Right lobe of liver (tissue), 6 donors: ENCODE results near the gene DNAJC25. TPM values are rescaled to one million over a fixed set of nuclear protein-coding genes. Genes with fewer than 3 reads are reported as not detected.
"Not testable (repeated sequence)": the region's sequence is repeated elsewhere in the genome, so short reads cannot be mapped to it uniquely, and the experiment has no call there.

ENCODE experiments used
- ATAC-seq, 4 donors: fragments of 200-7000 bp; cut with Tn5 transposase; one replicate each; pipeline ENCODE4 v1.9.1; 2020; ENCODE audit warnings: mild to moderate bottlenecking in 4 of 4, moderate library complexity in 4 of 4
- DNase-seq, 3 donors: peaks; one replicate each; pipeline ENCODE4 v3.0.0-alpha.2; 2020
- H3K27ac ChIP-seq, 3 donors: fragments of 200-600 bp; one replicate each; pipeline ENCODE4 v1.8.0; 2022
- H3K27me3 ChIP-seq, 2 donors: fragments of 200-600 bp; one replicate each; pipeline ENCODE4 v1.8.0; 2022
- H3K36me3 ChIP-seq, 4 donors: fragments of 200-600 bp; sonication (generic) in 1 of 4; one replicate each; pipeline versions ENCODE4 v1.5.1 to v1.8.0; 2017 to 2022; ENCODE audit warnings: control low read depth in 1 of 4
- H3K4me1 ChIP-seq, 4 donors: fragments of 200-600 bp; sonication (generic) in 1 of 4; one replicate each; pipeline versions ENCODE4 v1.5.1 to v1.8.0; 2017 to 2022; ENCODE audit warnings: control low read depth in 1 of 4
- H3K4me3 ChIP-seq, 3 donors: fragments of 200-600 bp; one replicate each; pipeline ENCODE4 v1.8.0; 2022
- H3K9me3 ChIP-seq, 4 donors: fragments of 200-600 bp; sonication (generic) in 1 of 4; one replicate each; pipeline versions ENCODE4 v1.5.1 to v1.8.0; 2017 to 2022; ENCODE audit warnings: control low read depth in 1 of 4
- POLR2A ChIP-seq: fragments of 450-650 bp; IDR thresholded peaks from one replicate; pipeline ENCODE4 v1.6.1; 2017; ENCODE audit warnings: antibody characterized with exemption, mild to moderate bottlenecking
- WGBS: methylation state at CpG from one replicate; pipeline ENCODE4 v1.1.6; 2018; ENCODE audit warnings: low coverage, low lambda C conversion rate; ENCODE audit not compliant: insufficient coverage; ENCODE audit errors: missing lambda C conversion rate; 5-methylcytosine and 5-hydroxymethylcytosine counted together
- intact Hi-C, 2 donors: fragments of 100-400 bp; cut with DNase I; formaldehyde crosslinking; loops; one replicate each; pipeline versions ENCODE4 v1.11.2 to v1.14.1; 2022
- total RNA-seq, 6 experiments: library from RNA; depleted of rRNA in 2 of 6; stranded (reverse); fragments of >200 nt in 2 of 6; fragmentation: NEBNext Ultra II Directional in 3 of 6; extraction: Animal tissue kit (Norgen Biotek cat#: 25700) in 3 of 6; gene quantifications; one replicate each; pipeline versions ENCODE4 v1.1.0 to v1.2.4, GENCODE V29; 2016 to 2023
- TF ChIP-seq, protein P1 (sequence below), 4 donors: fragments of 200-600 bp in 3 of 4; fragments of 450-650 bp in 1 of 4; IDR thresholded peaks; one replicate each; pipeline versions ENCODE4 v1.5.1 to v1.8.0; 2016 to 2022; ENCODE audit warnings: antibody characterized with exemption in 4 of 4, mild to moderate bottlenecking in 2 of 4
- donor health status: DM: no; HTN: yes; CAD: no.
- donor health status: DM: no; HTN: no; CAD: no.
- donor health status: DM: no; HTN: no; CAD: no.
- donor health status: DM: no; HTN: yes; CAD: no.
- donor health status: DM: no; HTN: yes; CAD: no.

The DNAJC25 gene
- total RNA-seq, 6 experiments from 2014 or later = 12.2 to 32.8 (median 18.2) TPM

- TF ChIP-seq POLR2A = peak; percentile 2
- TF ChIP-seq, protein P1, sequence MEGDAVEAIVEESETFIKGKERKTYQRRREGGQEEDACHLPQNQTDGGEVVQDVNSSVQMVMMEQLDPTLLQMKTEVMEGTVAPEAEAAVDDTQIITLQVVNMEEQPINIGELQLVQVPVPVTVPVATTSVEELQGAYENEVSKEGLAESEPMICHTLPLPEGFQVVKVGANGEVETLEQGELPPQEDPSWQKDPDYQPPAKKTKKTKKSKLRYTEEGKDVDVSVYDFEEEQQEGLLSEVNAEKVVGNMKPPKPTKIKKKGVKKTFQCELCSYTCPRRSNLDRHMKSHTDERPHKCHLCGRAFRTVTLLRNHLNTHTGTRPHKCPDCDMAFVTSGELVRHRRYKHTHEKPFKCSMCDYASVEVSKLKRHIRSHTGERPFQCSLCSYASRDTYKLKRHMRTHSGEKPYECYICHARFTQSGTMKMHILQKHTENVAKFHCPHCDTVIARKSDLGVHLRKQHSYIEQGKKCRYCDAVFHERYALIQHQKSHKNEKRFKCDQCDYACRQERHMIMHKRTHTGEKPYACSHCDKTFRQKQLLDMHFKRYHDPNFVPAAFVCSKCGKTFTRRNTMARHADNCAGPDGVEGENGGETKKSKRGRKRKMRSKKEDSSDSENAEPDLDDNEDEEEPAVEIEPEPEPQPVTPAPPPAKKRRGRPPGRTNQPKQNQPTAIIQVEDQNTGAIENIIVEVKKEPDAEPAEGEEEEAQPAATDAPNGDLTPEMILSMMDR (IDR thresholded peaks at IDR 0.05) = no peak
- ATAC-seq = peak; percentile 63 to 73 (median 66)
Measured at GRCh38 chr9:111661802-111662521, 30.8 kb downstream of the DNAJC25 start.

GRCh38 chr9:111662576-111663300 is 31.6 kb downstream of the DNAJC25 start:
- DNase-seq (no peak), ATAC-seq (peak in 2 of 4 donors; percentile 2 to 6)
- H3K27ac ChIP-seq = peak overlapping the region in 2 of 3 donors; percentile 76 to 80
- WGBS = 32% methylated on average over 7 of the region's 7 CpGs
- no peaks in the 10 kb centered on the region for H3K9me3 ChIP-seq
- no peaks in the 10 kb centered on the region for H3K27me3 ChIP-seq
- H3K36me3 ChIP-seq = peaks cover 0 to 10% (median 3%) of the 10 kb centered on the region in 4 donors
- intact Hi-C loops = no loop called here
- TF ChIP-seq, protein P1 (IDR thresholded peaks at IDR 0.05) = no peak
- TF ChIP-seq POLR2A = no peak
- peak overlapping the region; percentile 54 to 78 (median 69) for H3K4me3 ChIP-seq
- peaks cover 0 to 8% (median 0%) of the 10 kb centered on the region in 4 donors for H3K4me1 ChIP-seq

More at GRCh38 chr9:111661802-111662521, 30.8 kb downstream of the DNAJC25 start:
- peak; percentile 57 to 69 (median 67) for DNase-seq
- no peaks in the 10 kb centered on the region for H3K9me3 ChIP-seq
- peaks cover 0 to 5% (median 1%) of the 10 kb centered on the region in 4 donors for H3K36me3 ChIP-seq
- intact Hi-C loops = no loop called here
- peak overlapping the region; percentile 56 to 80 (median 76) for H3K27ac ChIP-seq
- peaks cover 0 to 8% (median 0%) of the 10 kb centered on the region in 4 donors for H3K4me1 ChIP-seq
- H3K27me3 ChIP-seq = no peaks in the 10 kb centered on the region
- WGBS = under 1% methylated on average over 34 of the region's 57 CpGs
- H3K4me3 ChIP-seq = peak overlapping the region; percentile 54 to 78 (median 69)

DNA sequence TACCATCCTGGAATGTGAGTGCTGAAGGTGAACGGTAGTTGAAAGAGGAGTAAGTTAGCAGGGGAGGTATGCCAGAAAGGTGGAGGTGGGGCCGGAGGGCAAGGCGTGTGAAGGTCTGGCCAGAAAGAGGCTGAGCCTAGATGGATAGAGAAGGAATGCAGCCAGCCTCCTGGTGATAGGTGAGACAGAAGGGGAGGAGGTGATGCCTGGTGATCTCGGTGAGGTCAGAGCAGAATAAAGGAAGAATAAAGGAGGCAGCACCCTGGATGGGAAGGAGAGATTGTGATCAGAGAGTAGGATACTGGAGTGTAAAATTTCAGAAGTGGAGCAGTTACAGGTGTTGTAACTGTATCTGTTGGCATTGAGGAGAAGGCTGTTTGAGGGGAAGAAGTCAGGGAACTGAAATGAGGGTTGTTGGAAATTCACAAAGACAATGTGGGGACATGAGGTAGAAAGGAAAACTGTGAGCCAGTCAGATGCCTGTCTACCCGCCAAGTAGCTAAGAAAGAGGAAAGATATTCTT is 32.2 kb downstream of the DNAJC25 start:
- Histone ChIP-seq H3K27ac (peak overlapping the region in 1 of 3 donors; percentile 80), H3K36me3 (peaks cover 0 to 13% (median 3%) of the 10 kb centered on the region in 4 donors), H3K4me1 (peaks cover 0 to 8% (median 0%) of the 10 kb centered on the region in 4 donors), H3K9me3 (no peaks in the 10 kb centered on the region), H3K27me3 (no peaks in the 10 kb centered on the region), H3K4me3 (no peak overlapping the region)
- intact Hi-C loops = no loop called here
- ATAC-seq (no peak), DNase-seq (no peak)
- 70% methylated on average over 5 of the region's 5 CpGs for WGBS
- no peak for TF ChIP-seq POLR2A
- TF ChIP-seq, protein P1 (IDR thresholded peaks at IDR 0.05) = no peak

DNA sequence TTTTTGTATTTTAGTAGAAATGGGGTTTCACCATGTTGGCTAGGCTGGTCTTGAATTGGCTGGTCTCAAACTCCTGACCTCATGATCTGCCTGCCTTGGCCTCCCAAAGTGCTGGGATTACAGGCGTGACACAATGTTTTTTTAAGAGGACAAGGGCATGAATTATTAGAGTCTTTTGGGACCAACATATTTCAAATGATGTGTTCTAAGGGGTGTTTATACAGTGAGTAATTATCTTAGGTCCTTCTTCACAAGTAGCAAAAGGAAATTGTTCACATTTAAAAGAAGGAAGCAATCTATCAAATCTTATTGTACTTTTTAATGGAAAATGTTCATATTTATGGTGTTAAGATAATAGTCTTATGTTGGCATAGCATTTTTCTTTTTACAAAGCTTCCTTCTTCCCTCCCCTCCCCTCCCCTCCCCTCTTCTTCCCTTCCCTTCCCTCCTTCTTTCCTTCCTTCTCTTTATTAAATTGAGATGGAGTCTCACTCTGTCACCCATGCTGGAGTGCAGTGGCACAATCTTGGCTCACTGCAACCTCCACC is 37.0 kb downstream of the DNAJC25 start:
- Histone ChIP-seq H3K4me3 (no peak overlapping the region), H3K27me3 (no peaks in the 10 kb centered on the region), H3K4me1 (no peaks in the 10 kb centered on the region), H3K36me3 (peaks cover 0 to 18% (median 3%) of the 10 kb centered on the region in 4 donors), H3K27ac (no peak overlapping the region), H3K9me3 (no peaks in the 10 kb centered on the region)
- intact Hi-C loops = no loop called here
- 100% methylated on average over 1 of the region's 1 CpG for WGBS
- DNase-seq = no peak
- TF ChIP-seq, protein P1 (IDR thresholded peaks at IDR 0.05) = no peak
- TF ChIP-seq POLR2A = no peak
- no peak for ATAC-seq

GRCh38 chr9:111668601-111669000 is 37.5 kb downstream of the DNAJC25 start:
- H3K27ac ChIP-seq, H3K9me3 ChIP-seq, H3K27me3 ChIP-seq, ATAC-seq, DNase-seq, H3K4me3 ChIP-seq, intact Hi-C loops, H3K4me1 ChIP-seq: not testable (repeated sequence)
- WGBS = 84% methylated on average over 8 of the region's 11 CpGs
- peaks cover 0 to 18% (median 3%) of the 10 kb centered on the region in 4 donors for H3K36me3 ChIP-seq
